GM19397 (cell line): ENCODE data around the gene NAA15.
"Not testable (repeated sequence)": the region's sequence is repeated elsewhere in the genome, so short reads cannot be mapped to it uniquely, and the experiment has no call there.

Source experiments
- ATAC-seq: cut with Tn5 transposase; IDR thresholded peaks from one replicate; pipeline ENCODE4 v1.9.1; 2021; ENCODE audit warnings: mild to moderate bottlenecking, moderate library complexity; ENCODE audit not compliant: unreplicated experiment

The NAA15 gene

DNA sequence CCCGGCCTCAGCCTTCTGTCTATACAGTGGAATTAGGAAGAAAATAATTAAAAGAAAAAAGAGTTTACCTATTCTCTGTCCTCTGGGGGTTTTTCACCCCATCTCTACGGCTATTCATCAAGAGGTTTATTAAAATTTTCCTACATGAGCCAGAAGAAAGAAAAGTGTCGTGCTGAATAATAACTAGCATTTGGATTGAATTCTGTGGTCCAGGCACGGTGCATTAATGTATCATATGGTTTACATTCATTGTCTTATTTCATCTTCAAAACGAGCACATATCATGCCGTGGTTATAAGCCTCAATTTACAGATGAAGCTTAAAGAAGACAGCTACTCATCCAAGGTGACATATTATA lies 5.4 kb upstream of the NAA15 start:
- no peak for ATAC-seq

DNA sequence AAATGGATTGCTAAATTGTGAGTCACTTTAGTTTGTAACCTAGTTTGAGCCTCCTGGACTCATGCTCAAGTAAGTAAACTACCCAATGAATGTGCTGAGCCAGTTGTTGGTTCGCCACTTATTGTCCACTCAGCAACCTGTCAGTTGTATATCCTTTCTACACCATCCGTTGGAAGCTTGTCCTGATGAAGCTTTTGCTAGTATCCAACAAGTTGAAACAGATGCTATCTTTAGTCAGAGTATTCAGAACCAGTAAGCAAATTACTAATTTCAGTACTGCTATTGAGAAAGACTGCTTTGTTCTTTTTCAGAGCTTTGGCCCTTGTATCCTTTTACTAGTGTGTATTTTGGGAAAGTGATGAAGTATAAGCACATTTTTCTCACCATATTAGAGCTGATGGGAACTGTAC lies 4.3 kb upstream of the NAA15 start:
- ATAC-seq, result no peak

GRCh38 chr4:139299536-139299935 lies 1.8 kb upstream of the NAA15 start:
- ATAC-seq, result no peak

DNA sequence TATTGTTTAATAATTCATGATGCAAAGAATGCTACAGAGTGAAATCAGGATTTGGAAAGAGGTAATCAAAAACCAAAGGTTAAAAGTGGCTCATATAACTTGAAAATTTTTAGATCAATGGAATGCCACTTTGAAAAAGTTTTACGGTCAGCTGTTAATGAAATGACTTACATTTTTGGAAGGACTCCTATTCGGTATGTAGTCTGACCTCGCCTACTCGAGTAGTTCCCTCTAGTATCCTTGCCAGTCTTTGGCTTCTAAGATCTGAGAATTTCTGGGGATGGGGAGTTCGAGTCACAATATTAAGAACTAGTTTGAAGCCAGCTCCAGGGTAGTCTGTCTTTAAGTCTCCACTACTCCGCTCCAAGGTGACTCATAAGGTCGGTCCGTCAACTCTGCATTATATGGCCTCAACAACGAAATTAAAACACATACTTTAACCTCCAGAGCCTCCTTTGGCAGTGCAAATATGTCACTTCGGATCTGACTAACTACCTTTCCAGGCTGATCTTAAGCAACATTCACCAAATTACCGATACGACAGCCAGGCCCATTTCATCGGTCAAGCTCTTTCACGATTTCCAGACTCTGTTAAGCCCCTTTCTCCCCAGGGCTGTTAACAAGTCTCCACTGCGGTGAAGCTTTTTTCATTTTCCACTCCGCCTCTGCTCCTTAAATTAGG lies 733 bp upstream of the NAA15 start:
- ATAC-seq, result peak; percentile 2

DNA sequence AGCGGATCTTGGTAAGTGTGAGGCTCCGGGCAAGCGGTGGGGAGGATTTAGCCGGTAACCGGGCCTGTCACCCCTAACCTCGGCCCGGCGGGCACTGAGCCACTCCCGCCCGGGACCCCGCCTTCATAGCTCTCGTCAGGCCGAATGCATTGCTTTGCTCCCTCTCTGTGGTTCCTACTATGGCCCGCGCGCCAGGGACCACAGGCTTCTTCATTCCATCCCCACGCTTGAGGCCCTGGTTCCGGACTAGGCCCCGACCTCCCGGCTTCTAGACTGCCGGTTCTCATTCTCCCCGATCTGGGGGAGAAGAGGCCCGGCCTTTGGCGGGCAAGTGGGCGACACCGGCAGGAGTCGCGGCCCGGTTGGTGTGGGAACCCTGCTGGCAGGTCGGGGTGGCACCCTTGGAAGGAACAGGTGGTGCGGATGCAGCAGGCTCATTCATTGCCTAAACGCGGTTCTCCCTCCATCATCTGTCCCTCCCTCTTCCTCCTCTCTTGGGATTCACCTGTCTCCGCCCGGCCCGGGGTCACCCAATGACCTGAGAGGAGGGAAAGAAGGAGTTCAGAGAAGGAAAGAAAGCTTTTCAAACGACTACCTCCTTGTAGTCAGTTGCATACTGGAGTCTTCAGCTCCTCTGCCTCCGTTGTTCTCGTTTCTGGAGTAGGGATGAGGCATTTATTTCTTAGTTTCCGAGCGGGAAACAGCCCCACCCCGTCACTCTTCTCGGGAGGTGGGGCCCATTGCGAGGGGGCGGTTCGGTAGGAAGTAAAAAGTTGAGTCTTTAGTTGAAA lies 711 bp downstream of the NAA15 start, which contains the start of gene NDUFC1:
NDUFC1 (minus strand) TSS at position 657 of the 791 bp plus-strand sequence. CDS start 6,679 bp downstream, outside the sequence.
- peak; percentile 36 for ATAC-seq

DNA sequence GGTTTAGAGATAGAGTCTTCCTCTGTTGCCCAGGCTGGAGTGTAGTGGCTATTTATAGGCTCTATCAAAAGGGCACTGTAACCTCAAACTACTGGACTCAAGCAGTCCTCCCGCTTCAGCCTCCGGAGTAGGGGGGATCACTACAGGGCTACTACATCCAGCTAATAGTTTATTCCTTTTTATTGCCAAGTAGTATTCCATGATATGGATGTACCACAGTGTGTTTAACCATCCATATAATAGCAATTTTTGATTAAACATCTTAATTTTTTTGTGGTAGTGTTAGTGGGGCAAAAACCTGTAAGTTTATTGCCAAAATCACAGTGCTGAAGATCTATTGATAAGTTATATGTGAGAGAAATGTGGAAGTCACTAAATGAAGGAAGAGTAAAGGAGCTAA lies 3.6 kb downstream of the NAA15 start:
- ATAC-seq, result no peak

GRCh38 chr4:139311909-139312308 lies 10.6 kb downstream of the NAA15 start:
- ATAC-seq, result no peak

DNA sequence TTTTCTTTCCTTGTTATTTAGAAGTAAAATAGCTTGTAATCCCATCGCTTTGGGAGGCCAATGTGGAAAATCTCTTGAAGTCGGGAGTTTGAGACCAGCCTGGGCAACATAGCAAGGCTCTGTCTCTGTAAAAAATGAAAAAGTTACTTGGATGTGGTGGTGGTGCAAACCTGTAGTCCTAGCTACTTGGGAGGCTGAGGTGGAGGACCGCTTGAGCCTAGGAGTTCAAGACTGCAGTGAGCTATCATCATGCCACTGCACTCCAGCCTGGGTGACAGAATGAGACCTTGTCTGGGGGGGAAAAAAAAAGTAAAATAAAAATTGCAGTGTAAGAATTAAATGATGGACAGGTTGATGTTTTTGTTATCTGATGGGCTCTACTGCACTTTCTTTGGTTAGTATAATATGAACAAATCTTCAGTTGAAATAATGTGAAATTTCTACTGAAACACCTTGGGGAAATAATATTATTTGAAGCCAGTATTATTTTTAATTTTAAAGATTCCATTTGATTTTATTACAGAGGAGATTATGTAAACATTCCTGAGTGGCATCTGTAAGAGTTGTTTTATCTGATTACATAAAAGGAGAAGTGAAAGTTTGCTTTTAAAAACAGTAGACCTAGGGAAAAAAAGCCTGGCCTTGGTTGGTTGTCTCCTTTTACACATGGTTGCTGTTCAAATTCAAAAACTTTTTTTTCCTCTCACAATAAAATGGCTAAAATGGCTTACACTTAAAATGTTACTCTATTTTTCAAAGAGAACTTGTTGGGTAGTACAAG lies 11.4 kb downstream of the NAA15 start:
- no peak for ATAC-seq

DNA sequence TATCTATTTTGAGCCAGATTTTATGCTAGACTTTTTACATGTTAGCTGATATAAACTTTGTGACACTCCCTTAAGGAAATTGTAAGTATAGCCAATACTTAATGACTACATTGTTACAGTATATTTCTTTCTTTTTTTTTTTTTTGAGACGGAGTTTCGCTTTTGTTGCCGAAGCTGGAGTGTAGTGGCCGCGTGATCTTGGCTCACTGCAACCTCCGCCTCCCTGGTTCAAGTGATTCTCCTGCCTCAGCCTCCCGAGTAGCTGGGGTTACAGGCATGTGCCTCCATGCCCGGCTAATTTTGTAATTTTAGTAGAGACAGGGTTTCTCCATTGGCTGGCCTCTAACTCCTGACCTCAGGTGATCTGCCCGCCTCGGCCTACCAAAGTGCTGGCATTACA lies 12.1 kb downstream of the NAA15 start:
- not testable (repeated sequence) for ATAC-seq

DNA sequence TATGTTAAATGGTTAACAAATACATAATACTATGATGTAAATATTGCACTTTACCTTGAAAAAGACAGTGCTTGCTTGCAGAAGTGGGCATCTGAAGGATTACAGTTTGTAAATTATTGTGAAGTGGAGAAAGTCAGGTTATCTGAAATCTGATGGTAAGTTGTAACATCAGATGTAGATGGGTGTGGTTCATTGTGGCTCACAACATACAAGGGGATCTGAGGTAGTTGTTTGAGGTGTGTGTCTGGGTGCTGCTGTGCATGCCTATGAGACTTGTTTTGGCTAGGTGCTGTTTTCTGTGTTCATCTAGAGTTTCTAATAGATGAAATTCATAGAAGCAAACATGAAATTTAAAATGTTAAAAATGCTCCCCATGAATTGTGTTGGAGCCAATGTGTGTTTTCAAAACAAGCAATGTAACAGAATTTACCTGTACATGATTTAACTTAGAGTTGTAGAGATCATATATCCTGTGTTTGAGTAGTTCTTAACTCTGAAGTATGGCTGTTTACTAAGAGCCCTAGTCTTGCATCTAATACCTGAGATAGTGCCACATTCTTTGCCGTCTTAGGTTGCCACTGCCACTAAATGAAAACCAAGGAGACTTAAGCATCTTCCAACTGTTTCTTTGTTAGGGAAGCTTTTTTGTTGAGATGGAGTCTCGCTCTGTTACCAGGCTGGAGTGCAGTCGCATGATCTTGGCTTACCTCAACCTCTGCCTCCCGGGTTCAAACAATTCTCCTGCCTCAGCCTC lies 12.9 kb downstream of the NAA15 start:
- ATAC-seq, result no peak

GRCh38 chr4:139315221-139315675 lies 13.9 kb downstream of the NAA15 start:
- ATAC-seq, result peak; percentile 87

GRCh38 chr4:139316733-139317132 lies 15.4 kb downstream of the NAA15 start:
- ATAC-seq, result no peak

GRCh38 chr4:139317635-139318034 lies 16.3 kb downstream of the NAA15 start:
- ATAC-seq, result no peak

GRCh38 chr4:139319571-139319970 lies 18.3 kb downstream of the NAA15 start:
- no peak for ATAC-seq

GRCh38 chr4:139322070-139322469 lies 20.8 kb downstream of the NAA15 start:
- ATAC-seq, result not testable (repeated sequence)

GRCh38 chr4:139322541-139322940 lies 21.2 kb downstream of the NAA15 start:
- not testable (repeated sequence) for ATAC-seq

DNA sequence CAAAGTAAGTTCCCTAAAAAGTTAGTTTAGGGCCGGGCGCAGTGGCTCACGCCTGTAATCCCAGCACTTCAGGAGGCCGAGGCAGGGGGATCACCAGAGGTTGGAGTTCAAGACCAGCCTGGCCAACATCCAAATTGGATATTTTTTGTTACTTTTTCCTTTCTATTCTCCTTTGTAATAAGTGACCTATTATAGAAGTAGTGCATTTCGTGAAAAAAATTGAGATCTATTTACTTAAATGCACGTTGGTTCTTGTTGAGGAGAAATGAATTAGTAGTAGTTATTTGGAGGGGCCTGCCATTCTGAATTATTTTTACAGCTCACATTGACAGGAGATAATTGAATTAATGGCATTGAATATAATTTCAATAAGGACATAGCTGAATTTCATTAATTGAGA lies 23.3 kb downstream of the NAA15 start:
- ATAC-seq, result no peak

DNA sequence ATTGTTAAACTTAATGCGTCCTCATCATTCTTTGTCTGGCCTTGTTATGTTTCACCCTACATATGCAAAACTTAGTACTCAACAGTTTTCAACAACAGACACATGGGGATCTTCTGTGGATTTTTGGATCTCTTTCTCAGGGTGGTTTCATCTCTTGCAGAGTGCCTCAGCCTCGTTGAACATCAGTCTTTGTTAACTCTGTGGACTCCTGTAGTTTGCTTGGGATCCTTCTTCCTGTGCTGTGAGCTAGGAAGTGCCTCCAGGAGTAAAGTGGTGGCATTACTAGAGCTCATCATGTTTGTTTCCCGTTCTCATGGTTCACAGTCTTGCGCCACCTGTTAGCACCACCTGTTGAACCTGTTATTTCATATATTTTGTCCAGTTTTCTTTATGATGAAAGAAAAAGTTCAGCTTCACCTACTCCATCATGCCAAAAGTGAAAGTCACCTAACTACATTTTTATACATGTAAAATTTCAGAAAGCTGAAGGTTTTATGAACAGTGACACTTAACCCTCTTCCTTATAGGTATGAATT lies 28.4 kb downstream of the NAA15 start:
- no peak for ATAC-seq

- no peak for ATAC-seq
Observed at GRCh38 chr4:139330283-139330682, 29.0 kb downstream of the NAA15 start.

- no peak for ATAC-seq
Observed at GRCh38 chr4:139331185-139331584, 29.9 kb downstream of the NAA15 start.
